Small intestine (tissue), 7 donors: ENCODE measurements around the gene STX7. TPM values are rescaled to one million over a fixed set of nuclear protein-coding genes. Genes with fewer than 3 reads are reported as not detected.

Source experiments
- DNase-seq, 2 donors: peaks; one replicate each; pipeline versions ENCODE4 v3.0.0 to v3.0.0-alpha.2; 2013
- FAIRE-seq: peaks from 2 replicates; lab custom pipeline; 2012; peaks lifted over from hg19 to GRCh38; lab: Jason Lieb, UNC
- H3K27ac ChIP-seq, 3 donors: one replicate each; pipeline ENCODE4 v1.5.1; 2013; ENCODE audit warnings: low read length in 2 of 3, mild to moderate bottlenecking in 2 of 3, control low read depth in 1 of 3, inconsistent platforms in 1 of 3, low read depth in 1 of 3, moderate library complexity in 1 of 3
- H3K27me3 ChIP-seq, 3 donors: one replicate each; pipeline ENCODE4 v1.6.1; 2013; ENCODE audit warnings: low read length in 3 of 3, inconsistent platforms in 1 of 3; ENCODE audit not compliant: control insufficient read depth in 3 of 3, insufficient read depth in 3 of 3
- H3K36me3 ChIP-seq, 3 donors: one replicate each; pipeline ENCODE4 v1.6.1; 2013; ENCODE audit warnings: low read length in 3 of 3, inconsistent platforms in 1 of 3, low read depth in 1 of 3, mild to moderate bottlenecking in 1 of 3, moderate library complexity in 1 of 3; ENCODE audit not compliant: control insufficient read depth in 3 of 3, insufficient read depth in 2 of 3
- H3K4me1 ChIP-seq, 3 donors: one replicate each; pipeline ENCODE4 v1.6.1; 2013; ENCODE audit warnings: low read length in 2 of 3, inconsistent platforms in 1 of 3, low read depth in 1 of 3, mild to moderate bottlenecking in 1 of 3, moderate library complexity in 1 of 3; ENCODE audit not compliant: control insufficient read depth in 3 of 3, insufficient read depth in 2 of 3
- H3K4me3 ChIP-seq, 3 donors: one replicate each; pipeline ENCODE4 v1.5.1; 2013; ENCODE audit warnings: low read length in 3 of 3, control low read depth in 1 of 3, inconsistent platforms in 1 of 3, low read depth in 1 of 3, mild to moderate bottlenecking in 1 of 3, moderate library complexity in 1 of 3
- H3K9me3 ChIP-seq, 2 donors: one replicate each; pipeline ENCODE4 v1.6.1; 2013; ENCODE audit warnings: low read depth in 1 of 2, low read length in 1 of 2; ENCODE audit not compliant: control insufficient read depth in 2 of 2, insufficient read depth in 1 of 2
- WGBS, 3 donors: extraction: QIAGEN DNeasy Blood & Tissue Kit; methylation state at CpG; one replicate each; pipeline ENCODE4 v1.1.7; 2013; 5-methylcytosine and 5-hydroxymethylcytosine counted together
- polyA plus RNA-seq, 4 donors: library from polyadenylated mRNA; stranded (reverse) in 3 of 4; unstranded in 1 of 4; fragments of 200-250 nt in 3 of 4; fragments of 120-200 nt in 1 of 4; gene quantifications; one replicate each; pipeline versions ENCODE4 v1.2.1 to v1.2.3, GENCODE V29; 2013
- donor health status: healthy with polysubstance abuse.
- donor health status: control.
- donor health status: control.
- donor health status: Bipolar disorder and iron deficiency.
- donor health status: healthy.

The STX7 gene
- polyA plus RNA-seq, 4 donors: 24.7 to 91.8 (median 34.6) TPM

DNA sequence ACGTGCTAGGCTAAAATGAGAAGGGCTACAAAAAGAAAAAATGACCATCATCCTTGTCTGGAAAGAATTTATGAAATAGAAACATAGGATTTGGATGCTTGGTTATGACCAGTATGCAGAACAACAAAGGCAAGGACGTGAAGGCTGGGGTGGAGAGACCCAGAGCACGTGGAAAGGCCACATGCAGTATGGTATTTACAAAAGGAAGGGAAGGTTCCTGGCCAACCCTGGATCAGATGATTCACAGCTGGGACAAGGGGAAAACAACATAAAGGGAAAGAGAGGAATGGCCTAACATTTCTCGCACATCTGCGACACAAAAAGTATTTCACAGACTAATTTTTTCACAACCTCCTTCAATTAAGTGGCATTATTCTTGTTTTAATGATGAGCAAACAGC lies 8.2 kb downstream of the STX7 start:
- peaks cover 2 to 35% (median 15%) of the 10 kb centered on the region in 3 donors for H3K36me3 ChIP-seq
- WGBS, 3 donors: 77 to 82% (median 77%) methylated on average over 5 of the region's 5 CpGs
- no peaks in the 10 kb centered on the region for H3K9me3 ChIP-seq
- H3K27me3 ChIP-seq: no peaks in the 10 kb centered on the region
- no peak for DNase-seq
- no peak overlapping the region for H3K27ac ChIP-seq
- no peak for FAIRE-seq
- H3K4me3 ChIP-seq: no peak overlapping the region
- peaks cover 10 to 15% (median 11%) of the 10 kb centered on the region in 3 donors for H3K4me1 ChIP-seq

DNA sequence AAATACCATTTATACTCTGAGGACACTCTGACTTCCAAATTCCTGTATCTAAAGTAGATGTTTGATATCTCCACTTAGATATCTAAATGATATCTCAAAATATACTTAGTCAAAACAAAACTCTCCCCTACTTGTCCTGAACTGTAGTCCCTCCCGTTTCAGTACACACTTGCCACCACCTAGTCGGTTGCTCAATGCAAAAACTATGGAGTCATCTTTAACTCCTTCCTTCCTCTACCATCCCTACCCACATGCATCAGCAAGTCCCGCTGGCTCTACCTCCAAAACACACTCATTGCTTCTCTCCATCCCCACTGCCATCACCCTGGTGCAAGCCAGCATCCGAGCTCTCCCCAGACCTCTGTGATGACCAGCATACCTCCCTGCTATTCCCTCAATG lies 13.2 kb downstream of the STX7 start:
- no peak overlapping the region for H3K4me3 ChIP-seq
- DNase-seq (no peak), FAIRE-seq (no peak)
- no peak overlapping the region for H3K27ac ChIP-seq
- no peaks in the 10 kb centered on the region for H3K9me3 ChIP-seq
- H3K4me1 ChIP-seq: peaks cover 0 to 6% (median 2%) of the 10 kb centered on the region in 3 donors
- no peaks in the 10 kb centered on the region for H3K27me3 ChIP-seq
- 61 to 70% (median 70%) methylated on average over 4 of the region's 4 CpGs for WGBS, 3 donors
- peaks cover 2 to 23% (median 10%) of the 10 kb centered on the region in 3 donors for H3K36me3 ChIP-seq

DNA sequence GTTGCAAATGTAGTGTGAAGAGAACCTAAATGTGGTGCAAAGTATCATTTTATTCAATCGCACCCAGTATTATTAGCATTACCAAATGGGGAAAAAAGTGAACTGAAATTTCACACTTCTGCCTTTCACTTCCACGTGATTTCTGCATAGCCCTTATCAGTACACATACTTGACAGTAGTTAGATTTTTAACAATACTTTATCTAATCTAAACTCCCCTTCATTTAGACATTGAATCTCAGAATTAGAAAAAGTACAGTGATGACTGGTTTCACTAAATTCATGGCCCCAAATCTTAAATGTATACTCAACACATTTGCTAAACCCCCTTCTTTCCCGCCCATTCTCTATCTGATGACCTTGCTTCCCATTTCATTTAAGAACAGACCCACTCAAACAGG lies 14.3 kb downstream of the STX7 start:
- DNase-seq (no peak), FAIRE-seq (no peak)
- Histone ChIP-seq H3K36me3 (peaks cover 2 to 23% (median 10%) of the 10 kb centered on the region in 3 donors), H3K4me3 (no peak overlapping the region), H3K4me1 (peaks cover 0 to 3% (median 0%) of the 10 kb centered on the region in 3 donors), H3K9me3 (no peaks in the 10 kb centered on the region), H3K27ac (no peak overlapping the region), H3K27me3 (no peaks in the 10 kb centered on the region)
- 75 to 81% (median 77%) methylated on average over 3 of the region's 3 CpGs for whole genome bisulfite sequencing, 3 donors

DNA sequence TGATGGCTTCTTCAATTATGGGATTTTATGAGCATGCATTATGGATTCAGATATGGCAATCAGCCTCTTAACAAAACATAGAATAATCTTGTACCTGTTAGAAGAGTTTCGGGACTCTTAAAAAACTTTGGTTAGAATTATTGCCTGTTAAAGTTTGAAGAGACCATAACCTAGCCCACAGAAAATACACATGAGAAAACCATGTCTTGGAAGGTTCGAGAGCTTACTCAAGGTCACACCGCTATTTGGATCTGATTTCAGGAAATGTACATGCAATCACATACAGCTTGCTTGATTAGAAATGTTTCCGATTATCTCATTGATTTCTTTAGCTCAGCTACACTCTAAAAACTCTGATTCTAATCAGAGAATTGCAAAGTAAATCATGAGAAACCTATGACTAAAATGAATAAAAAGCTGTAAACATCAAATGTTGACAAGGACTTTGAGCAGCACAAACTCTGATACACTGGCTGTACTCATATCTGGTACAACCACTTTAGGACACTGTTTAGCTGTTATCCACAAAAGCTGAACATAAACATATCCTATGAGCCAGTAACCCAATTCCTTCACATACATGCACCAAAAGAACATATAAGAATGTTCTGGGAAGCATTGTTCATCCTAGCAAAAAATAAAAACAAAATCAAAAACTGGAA lies 16.3 kb downstream of the STX7 start:
- DNase-seq (no peak), FAIRE-seq (no peak)
- peaks cover 2 to 17% (median 3%) of the 10 kb centered on the region in 3 donors for H3K36me3 ChIP-seq
- H3K4me1 ChIP-seq: peaks cover 0 to 3% (median 2%) of the 10 kb centered on the region in 3 donors
- H3K27ac ChIP-seq: no peak overlapping the region
- H3K27me3 ChIP-seq: no peaks in the 10 kb centered on the region
- peaks cover 0 to 3% of the 10 kb centered on the region in 2 donors for H3K9me3 ChIP-seq
- no peak overlapping the region for H3K4me3 ChIP-seq
- WGBS, 3 donors: 30 to 44% (median 34%) methylated on average over 4 of the region's 4 CpGs

DNA sequence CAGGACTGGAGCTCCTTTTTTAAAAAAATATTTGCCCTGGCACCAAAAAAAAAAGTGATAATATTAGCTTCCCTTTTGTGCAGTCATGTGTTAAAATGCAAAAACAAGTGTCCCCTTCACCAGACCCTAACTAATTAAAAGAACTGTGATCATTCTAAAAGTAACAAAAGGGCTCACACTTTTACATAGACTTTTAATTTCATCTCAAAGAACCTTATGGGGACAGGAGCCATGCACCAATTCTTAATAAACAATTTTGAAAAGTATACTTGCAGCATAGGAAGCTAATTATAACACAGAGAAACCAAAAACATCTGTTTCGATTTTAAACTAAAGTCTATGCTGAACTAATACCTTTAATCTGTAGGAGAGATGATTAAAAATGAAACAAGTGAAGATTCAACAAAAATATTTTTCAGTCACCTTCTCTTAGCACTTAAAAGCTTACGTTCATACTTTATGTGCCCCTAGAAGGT lies 17.3 kb downstream of the STX7 start:
- WGBS, 3 donors: 61 to 81% (median 63%) methylated on average over 2 of the region's 2 CpGs
- FAIRE-seq (no peak), DNase-seq (no peak)
- Histone ChIP-seq H3K4me3 (no peak overlapping the region), H3K27ac (no peak overlapping the region), H3K9me3 (peaks cover 0 to 3% of the 10 kb centered on the region in 2 donors), H3K27me3 (no peaks in the 10 kb centered on the region), H3K4me1 (peaks cover 0 to 4% (median 2%) of the 10 kb centered on the region in 3 donors), H3K36me3 (peaks cover 2 to 19% (median 2%) of the 10 kb centered on the region in 3 donors)

DNA sequence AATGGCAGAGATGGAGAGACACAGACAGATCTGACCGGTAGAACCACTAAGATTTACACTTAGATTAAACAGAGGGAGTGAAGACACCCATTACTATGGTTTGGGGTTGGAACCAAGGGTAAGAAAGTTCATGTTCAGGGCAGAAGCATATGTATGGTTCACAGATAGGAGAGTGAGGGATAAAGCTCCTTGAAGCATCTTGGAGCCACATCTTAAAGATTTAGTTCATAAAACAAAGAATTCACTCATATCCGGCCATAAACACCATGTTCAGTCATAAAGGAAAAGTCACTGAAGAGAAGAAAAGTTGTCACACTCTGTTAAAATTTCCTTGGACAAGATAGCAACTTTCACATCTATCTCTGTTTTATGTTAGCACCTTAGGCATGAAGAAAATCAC lies 18.0 kb downstream of the STX7 start:
- H3K4me3 ChIP-seq: no peak overlapping the region
- peaks cover 0 to 3% of the 10 kb centered on the region in 2 donors for H3K9me3 ChIP-seq
- DNase-seq (no peak), FAIRE-seq (no peak)
- H3K27me3 ChIP-seq: no peaks in the 10 kb centered on the region
- no peak overlapping the region for H3K27ac ChIP-seq
- peaks cover 2 to 19% (median 2%) of the 10 kb centered on the region in 3 donors for H3K36me3 ChIP-seq
- peaks cover 0 to 6% (median 2%) of the 10 kb centered on the region in 3 donors for H3K4me1 ChIP-seq
- WGBS, 3 donors: 60 to 88% (median 69%) methylated on average over 2 of the region's 2 CpGs

DNA sequence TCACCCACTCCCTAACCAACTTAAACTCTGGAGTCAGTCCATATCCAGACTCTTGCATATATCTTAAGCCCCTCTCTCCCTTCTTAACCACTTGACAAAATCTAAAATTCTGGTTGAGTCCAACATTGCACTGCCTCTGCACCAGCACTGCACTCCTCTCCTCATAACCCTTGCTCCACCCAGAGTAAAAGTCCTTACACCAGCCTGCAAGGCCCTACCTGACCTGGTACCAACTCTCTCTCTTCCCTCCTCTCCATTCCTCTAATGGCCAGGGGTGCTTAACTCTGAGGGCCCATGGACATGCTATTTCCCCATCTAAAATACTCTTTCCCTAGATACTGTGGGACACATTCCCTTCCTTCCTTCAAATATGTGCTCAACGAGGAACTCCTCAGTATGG lies 21.0 kb downstream of the STX7 start:
- FAIRE-seq (no peak), DNase-seq (no peak)
- Histone ChIP-seq H3K4me3 (no peak overlapping the region), H3K36me3 (peaks cover 0 to 17% (median 0%) of the 10 kb centered on the region in 3 donors), H3K27ac (no peak overlapping the region), H3K9me3 (peaks cover 0 to 3% of the 10 kb centered on the region in 2 donors), H3K4me1 (peaks cover 0 to 3% (median 2%) of the 10 kb centered on the region in 3 donors), H3K27me3 (no peaks in the 10 kb centered on the region)
- 81 to 100% (median 96%) methylated on average over 1 of the region's 1 CpG for WGBS, 3 donors

DNA sequence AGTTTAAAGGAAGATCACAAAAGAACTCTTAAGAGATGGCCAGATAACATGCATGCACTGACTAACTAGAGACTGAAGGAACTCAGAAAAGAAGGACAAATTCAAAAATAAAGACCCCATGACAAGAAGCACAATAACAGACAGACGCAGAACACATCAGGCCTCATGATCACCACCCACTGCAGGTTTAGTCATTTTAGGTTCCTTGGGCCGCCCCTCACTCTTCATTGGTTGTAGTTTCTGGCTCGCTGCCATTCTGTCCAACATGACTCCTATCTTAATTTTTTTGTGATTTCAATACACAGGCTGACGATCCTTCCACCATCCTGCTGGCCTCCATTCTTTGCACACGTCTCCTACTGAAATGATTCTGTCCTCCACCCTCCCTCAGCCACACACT lies 21.6 kb downstream of the STX7 start:
- Histone ChIP-seq H3K4me3 (no peak overlapping the region), H3K4me1 (peaks cover 0 to 3% (median 2%) of the 10 kb centered on the region in 3 donors), H3K27ac (no peak overlapping the region), H3K9me3 (peaks cover 0 to 7% of the 10 kb centered on the region in 2 donors), H3K27me3 (no peaks in the 10 kb centered on the region), H3K36me3 (peaks cover 0 to 17% (median 0%) of the 10 kb centered on the region in 3 donors)
- WGBS, 3 donors: 76 to 93% (median 80%) methylated on average over 5 of the region's 5 CpGs
- FAIRE-seq (no peak), DNase-seq (no peak)
